Endodermal cell (in vitro differentiated cells): Measurements from ENCODE around the gene NDUFB6. TPM values are rescaled to one million over a fixed set of nuclear protein-coding genes. Genes with fewer than 3 reads are reported as not detected.
"Not testable (repeated sequence)": the region's sequence is repeated elsewhere in the genome, so short reads cannot be mapped to it uniquely, and the experiment has no call there.

Experiments
- DNase-seq: peaks from one replicate; pipeline ENCODE4 v3.0.0-alpha.2; 2017
- H3K27ac ChIP-seq: 2 replicates; pipeline ENCODE4 v1.5.1; 2013; ENCODE audit warnings: mild to moderate bottlenecking, low read depth, low read length, moderate library complexity
- H3K27me3 ChIP-seq: 2 replicates; pipeline ENCODE4 v1.6.1; 2013; ENCODE audit warnings: mild to moderate bottlenecking, low read length, moderate library complexity; ENCODE audit not compliant: insufficient read depth, control insufficient read depth, poor library complexity, severe bottlenecking
- H3K36me3 ChIP-seq: 2 replicates; pipeline ENCODE4 v1.7.0; 2013; ENCODE audit warnings: mild to moderate bottlenecking, low read length, moderate library complexity; ENCODE audit not compliant: control insufficient read depth, insufficient read depth
- H3K4me1 ChIP-seq: one replicate; pipeline ENCODE4 v1.7.0; 2013; ENCODE audit warnings: low read length; ENCODE audit not compliant: control insufficient read depth, insufficient read depth
- H3K4me3 ChIP-seq: 2 replicates; pipeline ENCODE4 v1.5.1; 2013; ENCODE audit warnings: mild to moderate bottlenecking, low read length, moderate library complexity
- H3K9ac ChIP-seq: 2 replicates; pipeline ENCODE4 v1.6.1; 2013; ENCODE audit warnings: mild to moderate bottlenecking, low read length, moderate library complexity; ENCODE audit not compliant: poor library complexity, severe bottlenecking; ENCODE audit errors: extremely low read depth
- H3K9me3 ChIP-seq: 2 replicates; pipeline ENCODE4 v1.6.1; 2013; ENCODE audit warnings: mild to moderate bottlenecking, low read length, moderate library complexity; ENCODE audit not compliant: control insufficient read depth
- H3K27ac Mint-ChIP-seq: 2 replicates; pipeline ENCODE4 v1.8.0; 2020; ENCODE audit warnings: mixed read lengths
- H3K27me3 Mint-ChIP-seq: 2 replicates; pipeline ENCODE4 v1.8.0; 2021; ENCODE audit warnings: mild to moderate bottlenecking, mixed read lengths; ENCODE audit not compliant: insufficient read depth
- H3K36me3 Mint-ChIP-seq: 2 replicates; pipeline ENCODE4 v1.8.0; 2020; ENCODE audit warnings: low read depth, mixed read lengths
- H3K4me1 Mint-ChIP-seq: 2 replicates; pipeline ENCODE4 v1.8.0; 2020; ENCODE audit warnings: mixed read lengths
- H3K4me3 Mint-ChIP-seq: 2 replicates; pipeline ENCODE4 v1.8.0; 2020; ENCODE audit warnings: mild to moderate bottlenecking, moderate library complexity, mixed read lengths
- H3K9me3 Mint-ChIP-seq: 2 replicates; pipeline ENCODE4 v1.8.0; 2020; ENCODE audit warnings: mild to moderate bottlenecking, mixed read lengths
- CTCF ChIP-seq: fragments of 200-600 bp; sonication (generic); conservative IDR thresholded peaks from 2 replicates; pipeline ENCODE4 v1.5.0; 2021; ENCODE audit warnings: antibody characterized with exemption, mild to moderate bottlenecking
- WGBS, 2 experiments: methylation state at CpG; one replicate each; pipeline versions ENCODE4 v1.1.5 to v1.1.7; 2013; ENCODE audit warnings: missing lambda C conversion rate in 2 of 2, mixed read lengths in 1 of 2; ENCODE audit not compliant: insufficient coverage in 1 of 2, insufficient read length in 1 of 2; 5-methylcytosine and 5-hydroxymethylcytosine counted together
- total RNA-seq, 2 donors: library from RNA; stranded (reverse); fragmentation: NEBNext Ultra II Directional in 1 of 2; extraction: Animal tissue kit (Norgen Biotek cat#: 25700) in 1 of 2; gene quantifications; 2 replicates in 1 of 2; 3 replicates in 1 of 2; pipeline ENCODE4 v1.2.1, GENCODE V29; 2021

The NDUFB6 gene
- total RNA-seq, 2 donors from 2014 or later, result 48.8 to 54.9 TPM

- H3K27ac Mint-ChIP-seq, result peak overlapping the region; percentile 97
- peak overlapping the region; percentile 67 for H3K27ac ChIP-seq
- no peaks in the 10 kb centered on the region for H3K27me3 Mint-ChIP-seq
- H3K27me3 ChIP-seq, result no peaks in the 10 kb centered on the region
- H3K4me1 Mint-ChIP-seq, result peaks cover 7% of the 10 kb centered on the region
- WGBS, 2 experiments, result 0 to 1% methylated on average over 25 to 36 of the region's 36 CpGs
- no peak for TF ChIP-seq CTCF
- no peaks in the 10 kb centered on the region for H3K9me3 Mint-ChIP-seq
- peak overlapping the region; percentile 91 for H3K4me3 ChIP-seq
- no peak for DNase-seq
- peak overlapping the region; percentile 91 for H3K4me3 Mint-ChIP-seq
- H3K9me3 ChIP-seq, result peaks cover 5% of the 10 kb centered on the region
- H3K9ac ChIP-seq, result peak overlapping the region; percentile 89
- peaks cover 34% of the 10 kb centered on the region for H3K36me3 ChIP-seq
- H3K4me1 ChIP-seq, result no peaks in the 10 kb centered on the region
- H3K36me3 Mint-ChIP-seq, result peaks cover 32% of the 10 kb centered on the region
These were observed 21.5 kb downstream of the NDUFB6 start for GRCh38 chr9:32551276-32552051.

DNA sequence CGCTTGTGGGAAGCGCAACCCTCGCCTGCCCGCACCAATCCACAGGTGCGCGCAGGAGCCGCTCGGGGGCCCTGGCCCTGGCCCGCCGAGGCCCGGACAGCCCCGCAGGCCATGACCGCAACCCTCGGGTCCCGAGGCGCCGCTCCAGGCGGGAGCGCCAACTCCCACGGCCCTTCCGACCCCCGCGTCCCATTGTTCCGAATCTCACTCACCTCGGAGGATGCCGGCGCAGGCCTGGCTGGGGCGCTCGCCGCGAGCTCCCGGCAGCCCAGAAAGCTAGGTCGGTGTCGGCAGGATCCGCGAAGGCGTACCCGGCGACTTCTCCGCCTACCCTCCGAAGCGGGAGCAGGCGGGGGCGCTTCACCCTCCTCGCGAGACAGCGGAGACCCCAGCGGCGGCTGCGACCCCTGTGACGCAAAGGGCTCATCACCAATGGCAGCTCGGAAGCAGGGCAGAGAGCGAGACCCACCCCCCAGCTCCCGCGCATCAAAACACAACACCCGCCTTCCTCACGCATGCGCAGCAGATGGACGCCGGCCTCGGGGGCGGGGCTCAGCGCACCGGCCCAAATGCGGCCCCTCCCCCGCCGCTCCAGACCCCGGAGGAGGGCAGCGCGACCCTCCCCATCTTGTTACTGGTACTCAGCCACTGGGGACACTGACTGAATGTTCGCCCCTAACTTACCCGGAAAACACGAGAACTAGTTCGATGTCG is 22.2 kb downstream of the NDUFB6 start:
- Histone ChIP-seq H3K27me3 (no peaks in the 10 kb centered on the region), H3K9me3 (peaks cover 5% of the 10 kb centered on the region)
- peaks cover 7% of the 10 kb centered on the region for H3K4me1 Mint-ChIP-seq

GRCh38 chr9:32550150-32550561 is 22.8 kb downstream of the NDUFB6 start:
- H3K27ac ChIP-seq, result peak overlapping the region; percentile 89
- Mint-ChIP-seq H3K9me3 (no peaks in the 10 kb centered on the region), H3K27ac (peak overlapping the region; percentile 92), H3K27me3 (no peaks in the 10 kb centered on the region), H3K4me1 (peaks cover 7% of the 10 kb centered on the region), H3K4me3 (peak overlapping the region; percentile 91), H3K36me3 (peaks cover 38% of the 10 kb centered on the region)
- peak; percentile 42 for TF ChIP-seq CTCF
- H3K4me1 ChIP-seq, result no peaks in the 10 kb centered on the region
- peak overlapping the region; percentile 91 for H3K4me3 ChIP-seq
- peak; percentile 59 for DNase-seq
- WGBS, 2 experiments, result 2 to 3% methylated on average over 3 to 10 of the region's 10 CpGs
- peak overlapping the region; percentile 89 for H3K9ac ChIP-seq
- H3K9me3 ChIP-seq, result peaks cover 5% of the 10 kb centered on the region
- H3K36me3 ChIP-seq, result peaks cover 37% of the 10 kb centered on the region
- H3K27me3 ChIP-seq, result no peaks in the 10 kb centered on the region

More for the DNA sequence above, 22.2 kb downstream of the NDUFB6 start:
- Mint-ChIP-seq H3K9me3 (no peaks in the 10 kb centered on the region), H3K36me3 (peaks cover 36% of the 10 kb centered on the region), H3K27me3 (no peaks in the 10 kb centered on the region), H3K27ac (peak overlapping the region; percentile 97), H3K4me3 (peak overlapping the region; percentile 91)
- no peak for TF ChIP-seq CTCF
- peak; percentile 99 for DNase-seq
- Histone ChIP-seq H3K4me1 (no peaks in the 10 kb centered on the region), H3K9ac (peak overlapping the region; percentile 89), H3K4me3 (peak overlapping the region; percentile 91), H3K27ac (peak overlapping the region; percentile 89), H3K36me3 (peaks cover 37% of the 10 kb centered on the region)
- 0% methylated on average over 13 to 75 of the region's 75 CpGs for WGBS, 2 experiments

GRCh38 chr9:32548213-32548612 is 24.7 kb downstream of the NDUFB6 start:
- H3K4me1 Mint-ChIP-seq, H3K9me3 Mint-ChIP-seq, DNase-seq, H3K27me3 Mint-ChIP-seq, H3K27ac ChIP-seq, H3K9me3 ChIP-seq, H3K27me3 ChIP-seq, H3K27ac Mint-ChIP-seq, H3K4me1 ChIP-seq, H3K4me3 Mint-ChIP-seq, H3K9ac ChIP-seq: not testable (repeated sequence)
- peaks cover 46% of the 10 kb centered on the region for H3K36me3 Mint-ChIP-seq
- peaks cover 43% of the 10 kb centered on the region for H3K36me3 ChIP-seq
- H3K4me3 ChIP-seq, result peak overlapping the region; percentile 91
- WGBS, 2 experiments, result 95 to 97% methylated on average over 17 to 20 of the region's 20 CpGs
